A549 (cell line): ENCODE data around the gene SLC13A5. TPM values are rescaled to one million over a fixed set of nuclear protein-coding genes. Genes with fewer than 3 reads are reported as not detected.

ENCODE experiments used
- ATAC-seq, 2 experiments: fragments of 200-7000 bp in 1 of 2; fragments of >200 bp in 1 of 2; cut with Nextera tagmentation in 1 of 2; cut with Tn5 transposase in 1 of 2; 3 replicates each; pipeline versions ENCODE4 v1.8.0 to v1.9.1; 2018 to 2020; ENCODE audit warnings: mild to moderate bottlenecking in 1 of 2, moderate library complexity in 1 of 2
- CTCF ChIA-PET: fragments of 300-600 bp; sonication (Branson Sonifier 250); formaldehyde crosslinking; extraction: SDS; loops from one replicate; lab custom pipeline; 2021; ENCODE audit warnings: antibody characterized with exemption, inconsistent platforms; lab: Yijun Ruan, JAX
- POLR2A ChIA-PET: fragments of 350-600 bp; formaldehyde crosslinking; extraction: SDS; loops from one replicate; lab custom pipeline; 2021; ENCODE audit warnings: antibody characterized with exemption, inconsistent platforms; lab: Yijun Ruan, JAX
- DNase-seq, 2 experiments: peaks; one replicate each; pipeline versions ENCODE4 v3.0.0 to v3.0.0-alpha.2; 2011 to 2016; ENCODE audit warnings: low read depth in 1 of 2, low spot score in 1 of 2
- FAIRE-seq: peaks from 2 replicates; lab custom pipeline; 2011; peaks lifted over from hg19 to GRCh38; lab: Jason Lieb, UNC
- H3K27ac ChIP-seq, 2 experiments: fragments of >200 bp; sonication (Bioruptor Twin); formaldehyde crosslinking; 3 replicates each; pipeline ENCODE4 v1.5.1; 2016 to 2017
- H3K4me1 ChIP-seq: fragments of >200 bp; sonication (Bioruptor Twin); formaldehyde crosslinking; 3 replicates; pipeline ENCODE4 v1.6.1; 2016
- H3K4me2 ChIP-seq: fragments of >200 bp; sonication (Bioruptor Twin); formaldehyde crosslinking; 3 replicates; pipeline ENCODE4 v1.6.1; 2016
- H3K4me3 ChIP-seq: fragments of >200 bp; sonication (Bioruptor Twin); formaldehyde crosslinking; 3 replicates; pipeline ENCODE4 v1.5.1; 2016
- H3K9me3 ChIP-seq: fragments of >200 bp; sonication (Bioruptor Twin); formaldehyde crosslinking; 3 replicates; pipeline ENCODE4 v1.6.1; 2016
- BHLHE40 ChIP-seq: IDR thresholded peaks from 2 replicates; pipeline ENCODE4 v1.6.1; 2012; ENCODE audit warnings: low read depth, low read length, inconsistent platforms
- CEBPB ChIP-seq, 2 experiments: fragments of >200 bp in 1 of 2; sonication (Bioruptor Twin) in 1 of 2; formaldehyde crosslinking in 1 of 2; IDR thresholded peaks; 2 replicates each; pipeline ENCODE4 v1.6.1; 2012 to 2016
- EHMT2 ChIP-seq: fragments of 200-600 bp; sonication (generic); IDR thresholded peaks from 2 replicates; pipeline ENCODE4 v1.6.1; 2016; ENCODE audit warnings: antibody characterized with exemption, low read depth, mild to moderate bottlenecking, moderate library complexity
- EP300 ChIP-seq, 2 experiments: fragments of >200 bp; sonication (Bioruptor Twin); formaldehyde crosslinking; IDR thresholded peaks; 2 replicates in 1 of 2; 3 replicates in 1 of 2; pipeline ENCODE4 v1.6.1; 2016 to 2017
- FOXS1 ChIP-seq: fragments of 250-450 bp; sonication (Bioruptor Pico); IDR thresholded peaks from 2 replicates; pipeline ENCODE4 v1.5.0; 2020; ENCODE audit warnings: mild to moderate bottlenecking, moderate library complexity
- HOXB5 ChIP-seq: fragments of 250-450 bp; sonication (Bioruptor Pico); IDR thresholded peaks from 2 replicates; pipeline ENCODE4 v1.5.0; 2020; ENCODE audit warnings: mild to moderate bottlenecking, moderate library complexity
- KDM1A ChIP-seq: fragments of 200-600 bp; sonication (generic); IDR thresholded peaks from 2 replicates; pipeline ENCODE4 v1.6.1; 2016; ENCODE audit warnings: low read depth, mild to moderate bottlenecking
- MAZ ChIP-seq: fragments of 150-350 bp; IDR thresholded peaks from 2 replicates; pipeline ENCODE4 v1.6.1; 2014; ENCODE audit warnings: antibody characterized with exemption, low read depth, low read length, borderline replicate concordance
- NPAS2 ChIP-seq: fragments of 250-450 bp; sonication (Bioruptor Pico); IDR thresholded peaks from 2 replicates; pipeline ENCODE4 v1.8.0; 2022; ENCODE audit warnings: mild to moderate bottlenecking, moderate library complexity, borderline replicate concordance
- PBX3 ChIP-seq: IDR thresholded peaks from 2 replicates; pipeline ENCODE4 v1.6.1; 2012
- PHF8 ChIP-seq: fragments of 200-600 bp; sonication (generic); IDR thresholded peaks from 2 replicates; pipeline ENCODE4 v1.6.1; 2016; ENCODE audit warnings: low read depth, mild to moderate bottlenecking, antibody characterized with exemption, moderate library complexity, borderline replicate concordance
- POLR2AphosphoS2 ChIP-seq: conservative IDR thresholded peaks from 2 replicates; pipeline ENCODE4 v1.6.1; 2012; ENCODE audit warnings: low read length, improper control_type of control experiment, inconsistent platforms
- RAD21 ChIP-seq, 2 experiments: fragments of >200 bp in 1 of 2; sonication (Bioruptor Twin) in 1 of 2; formaldehyde crosslinking in 1 of 2; IDR thresholded peaks in 1 of 2; conservative IDR thresholded peaks in 1 of 2; 2 replicates in 1 of 2; 3 replicates in 1 of 2; pipeline ENCODE4 v1.6.1; 2012 to 2018; ENCODE audit warnings: inconsistent platforms in 1 of 2
- RARB ChIP-seq: fragments of 250-450 bp; sonication (Bioruptor Pico); IDR thresholded peaks from 2 replicates; pipeline ENCODE4 v1.8.0; 2021; ENCODE audit warnings: mild to moderate bottlenecking, moderate library complexity
- RNF2 ChIP-seq: fragments of 200-600 bp; sonication (generic); IDR thresholded peaks from 2 replicates; pipeline ENCODE4 v1.6.1; 2016; ENCODE audit warnings: low read depth, mild to moderate bottlenecking, antibody characterized with exemption, moderate library complexity, borderline replicate concordance
- SREBF2 ChIP-seq: fragments of 450-650 bp; IDR thresholded peaks from 2 replicates; pipeline ENCODE4 v1.6.1; 2014; ENCODE audit warnings: mild to moderate bottlenecking, moderate library complexity
- TP53 ChIP-seq: fragments of 250-450 bp; sonication (Bioruptor Pico); IDR thresholded peaks from 2 replicates; pipeline ENCODE4 v1.5.0; 2021; ENCODE audit warnings: mild to moderate bottlenecking, moderate library complexity
- ZC3H11A ChIP-seq: fragments of 450-650 bp; IDR thresholded peaks from 2 replicates; pipeline ENCODE4 v1.6.1; 2014; ENCODE audit warnings: antibody characterized with exemption, mild to moderate bottlenecking
- WGBS: methylation state at CpG from one replicate; pipeline ENCODE4 v1.1.6; 2017; ENCODE audit errors: missing lambda C conversion rate; 5-methylcytosine and 5-hydroxymethylcytosine counted together
- polyA plus RNA-seq, 4 experiments: library from polyadenylated mRNA; depleted of rRNA in 3 of 4; stranded (reverse); fragments of >200 nt; fragmentation: RNase III in 1 of 4; extraction: RNeasy Plus Mini Kit Qiagen cat#74134 plus additional on column Dnase treatment in 1 of 4; gene quantifications; 2 replicates in 3 of 4; 3 replicates in 1 of 4; pipeline ENCODE4 v1.2.3, GENCODE V29; 2011 to 2017
- TF ChIP-seq, protein P1 (sequence below): fragments of >200 bp; sonication (Bioruptor Twin); formaldehyde crosslinking; IDR thresholded peaks from 3 replicates; pipeline ENCODE4 v1.5.1; 2016
- TF ChIP-seq, protein P2 (sequence below): fragments of 450-650 bp; IDR thresholded peaks from 2 replicates; pipeline ENCODE4 v1.6.1; 2014; ENCODE audit warnings: antibody characterized with exemption
- TF ChIP-seq, protein P3 (sequence below): fragments of >200 bp; sonication (Bioruptor Twin); formaldehyde crosslinking; IDR thresholded peaks from 3 replicates; pipeline ENCODE4 v1.6.1; 2016

SLC13A5 gene
- polyA plus RNA-seq, 2 of the 4 experiments (the other 2 are of a cell fraction) = 0.15 to 0.26 TPM

- Histone ChIP-seq H3K9me3 (no peaks in the 10 kb centered on the region), H3K27ac (no peak overlapping the region), H3K4me1 (peaks cover 6% of the 10 kb centered on the region; the same call in 2 of the 3 replicates), H3K4me3 (no peak overlapping the region), H3K4me2 (no peak overlapping the region)
- DNase-seq = no peak
- ChIA-PET CTCF (interaction anchor here (1.0 to 4.4 kb wide), 10 partner anchors 10 to 337 kb away, joined by 3 to 35 read pairs (median 4); partner anchors contain the start of gene SLC13A5), POLR2A (interaction anchor here (0.6 to 1.0 kb wide), 2 partner anchors 11 to 406 kb away, joined by 3 read pairs; no protein-coding TSS in a partner anchor)
- ATAC-seq = no peak
- 61% methylated on average over 3 of the region's 3 CpGs for WGBS
- no peak for FAIRE-seq
- TF ChIP-seq SREBF2 = no peak
- no peak for TF ChIP-seq HOXB5 (CRISPR knock-in tag)
- TF ChIP-seq TP53 (CRISPR knock-in tag) = no peak
These were observed 29.3 kb downstream of the SLC13A5 start for GRCh38 chr17:6683730-6684459.

DNA sequence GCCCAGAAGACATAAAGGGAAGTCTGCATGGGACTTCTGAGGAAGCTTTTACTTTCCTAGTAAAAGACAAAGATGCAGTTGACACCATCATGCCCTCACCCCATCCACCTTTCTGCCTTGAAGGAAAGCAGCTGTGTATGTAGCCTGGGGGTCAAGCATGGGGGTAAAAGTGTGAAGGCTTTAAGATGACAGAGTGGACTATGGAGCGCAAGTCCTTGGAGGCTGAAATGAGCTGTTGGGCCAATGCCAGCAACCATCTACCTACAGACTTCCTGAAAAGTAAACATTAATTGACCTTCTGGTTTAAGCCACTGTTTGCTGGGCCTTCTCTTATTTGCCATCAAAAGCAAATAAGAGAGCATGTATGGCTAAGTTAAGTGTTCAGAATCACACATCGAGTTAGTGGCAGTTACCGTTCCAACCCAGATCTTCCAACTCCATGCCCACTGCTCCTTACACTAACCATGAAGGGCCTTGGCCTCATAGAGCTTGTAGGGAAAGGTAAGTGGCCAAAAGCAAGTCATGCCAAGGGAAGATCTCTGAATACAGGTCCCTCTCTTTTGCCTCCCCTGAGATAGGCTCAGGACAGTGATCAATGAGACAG, 30.0 kb downstream of the SLC13A5 start:
- ATAC-seq = no peak
- Histone ChIP-seq H3K4me2 (no peak overlapping the region), H3K4me3 (no peak overlapping the region), H3K9me3 (no peaks in the 10 kb centered on the region), H3K4me1 (peaks cover 10% of the 10 kb centered on the region; the same call in 2 of the 3 replicates)
- POLR2A ChIA-PET = interaction anchor here (0.6 to 1.0 kb wide), 2 partner anchors 10 to 405 kb away, joined by 3 read pairs; no protein-coding TSS in a partner anchor
- TF ChIP-seq PBX3 (no peak), MAZ (no peak), EP300 (IDR thresholded peaks at IDR 0.05) (no peak), HOXB5 (CRISPR knock-in tag) (no peak), NPAS2 (CRISPR knock-in tag) (no peak), POLR2AphosphoS2 (no peak), FOXS1 (CRISPR knock-in tag) (no peak), ZC3H11A (no peak), KDM1A (no peak), RARB (no peak), EHMT2 (no peak), PHF8 (no peak), RNF2 (no peak), CEBPB (IDR thresholded peaks at IDR 0.05) (no peak), RAD21 (conservative IDR thresholded peaks at IDR 0.05 in 1 of 2, IDR thresholded peaks at IDR 0.05 in 1 of 2) (no peak), BHLHE40 (no peak), SREBF2 (no peak)
- TF ChIP-seq, protein P1, sequence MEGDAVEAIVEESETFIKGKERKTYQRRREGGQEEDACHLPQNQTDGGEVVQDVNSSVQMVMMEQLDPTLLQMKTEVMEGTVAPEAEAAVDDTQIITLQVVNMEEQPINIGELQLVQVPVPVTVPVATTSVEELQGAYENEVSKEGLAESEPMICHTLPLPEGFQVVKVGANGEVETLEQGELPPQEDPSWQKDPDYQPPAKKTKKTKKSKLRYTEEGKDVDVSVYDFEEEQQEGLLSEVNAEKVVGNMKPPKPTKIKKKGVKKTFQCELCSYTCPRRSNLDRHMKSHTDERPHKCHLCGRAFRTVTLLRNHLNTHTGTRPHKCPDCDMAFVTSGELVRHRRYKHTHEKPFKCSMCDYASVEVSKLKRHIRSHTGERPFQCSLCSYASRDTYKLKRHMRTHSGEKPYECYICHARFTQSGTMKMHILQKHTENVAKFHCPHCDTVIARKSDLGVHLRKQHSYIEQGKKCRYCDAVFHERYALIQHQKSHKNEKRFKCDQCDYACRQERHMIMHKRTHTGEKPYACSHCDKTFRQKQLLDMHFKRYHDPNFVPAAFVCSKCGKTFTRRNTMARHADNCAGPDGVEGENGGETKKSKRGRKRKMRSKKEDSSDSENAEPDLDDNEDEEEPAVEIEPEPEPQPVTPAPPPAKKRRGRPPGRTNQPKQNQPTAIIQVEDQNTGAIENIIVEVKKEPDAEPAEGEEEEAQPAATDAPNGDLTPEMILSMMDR = no peak
- TF ChIP-seq, protein P2, sequence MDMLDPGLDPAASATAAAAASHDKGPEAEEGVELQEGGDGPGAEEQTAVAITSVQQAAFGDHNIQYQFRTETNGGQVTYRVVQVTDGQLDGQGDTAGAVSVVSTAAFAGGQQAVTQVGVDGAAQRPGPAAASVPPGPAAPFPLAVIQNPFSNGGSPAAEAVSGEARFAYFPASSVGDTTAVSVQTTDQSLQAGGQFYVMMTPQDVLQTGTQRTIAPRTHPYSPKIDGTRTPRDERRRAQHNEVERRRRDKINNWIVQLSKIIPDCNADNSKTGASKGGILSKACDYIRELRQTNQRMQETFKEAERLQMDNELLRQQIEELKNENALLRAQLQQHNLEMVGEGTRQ = no peak
- TF ChIP-seq, protein P3, sequence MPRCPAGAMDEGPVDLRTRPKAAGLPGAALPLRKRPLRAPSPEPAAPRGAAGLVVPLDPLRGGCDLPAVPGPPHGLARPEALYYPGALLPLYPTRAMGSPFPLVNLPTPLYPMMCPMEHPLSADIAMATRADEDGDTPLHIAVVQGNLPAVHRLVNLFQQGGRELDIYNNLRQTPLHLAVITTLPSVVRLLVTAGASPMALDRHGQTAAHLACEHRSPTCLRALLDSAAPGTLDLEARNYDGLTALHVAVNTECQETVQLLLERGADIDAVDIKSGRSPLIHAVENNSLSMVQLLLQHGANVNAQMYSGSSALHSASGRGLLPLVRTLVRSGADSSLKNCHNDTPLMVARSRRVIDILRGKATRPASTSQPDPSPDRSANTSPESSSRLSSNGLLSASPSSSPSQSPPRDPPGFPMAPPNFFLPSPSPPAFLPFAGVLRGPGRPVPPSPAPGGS = no peak
- TF ChIP-seq, all 56 proteins: peak for 0
- FAIRE-seq (peak; percentile 23), DNase-seq (no peak)
- 44% methylated on average over 3 of the region's 3 CpGs for WGBS
- no peak overlapping the region for H3K27ac ChIP-seq
- CTCF ChIA-PET = interaction anchor here (1.0 to 4.4 kb wide), 13 partner anchors 8 to 338 kb away, joined by 3 to 35 read pairs (median 4); partner anchors contain the start of gene SLC13A5
